Panc1 (cell line): ENCODE measurements around the gene DLG2.

Experiments used
- POLR2AphosphoS5 ChIP-seq: IDR thresholded peaks from 2 replicates; pipeline ENCODE4 v1.6.1; 2012; ENCODE audit warnings: mild to moderate bottlenecking, low read depth, low read length, moderate library complexity
- SIN3A ChIP-seq: IDR thresholded peaks from 2 replicates; pipeline ENCODE4 v1.6.1; 2012; ENCODE audit warnings: low read depth, mild to moderate bottlenecking, low read length, moderate library complexity, borderline replicate concordance; ENCODE audit not compliant: insufficient read depth
- TCF7L2 ChIP-seq: IDR thresholded peaks from 2 replicates; pipeline ENCODE4 v1.6.1; 2011; ENCODE audit warnings: mild to moderate bottlenecking, low read depth, low read length, inconsistent platforms
- TF ChIP-seq, protein P1 (sequence below): fragments of 450-650 bp; IDR thresholded peaks from 2 replicates; pipeline ENCODE4 v1.5.1; 2017; ENCODE audit warnings: mild to moderate bottlenecking
- TF ChIP-seq, protein P2 (sequence below), 2 experiments: IDR thresholded peaks; 2 replicates each; pipeline ENCODE4 v1.6.1; 2011 to 2012; ENCODE audit warnings: low read depth in 2 of 2, control low read depth in 1 of 2, low read length in 1 of 2, mild to moderate bottlenecking in 1 of 2, moderate library complexity in 1 of 2; ENCODE audit not compliant: insufficient read depth in 1 of 2

DNA sequence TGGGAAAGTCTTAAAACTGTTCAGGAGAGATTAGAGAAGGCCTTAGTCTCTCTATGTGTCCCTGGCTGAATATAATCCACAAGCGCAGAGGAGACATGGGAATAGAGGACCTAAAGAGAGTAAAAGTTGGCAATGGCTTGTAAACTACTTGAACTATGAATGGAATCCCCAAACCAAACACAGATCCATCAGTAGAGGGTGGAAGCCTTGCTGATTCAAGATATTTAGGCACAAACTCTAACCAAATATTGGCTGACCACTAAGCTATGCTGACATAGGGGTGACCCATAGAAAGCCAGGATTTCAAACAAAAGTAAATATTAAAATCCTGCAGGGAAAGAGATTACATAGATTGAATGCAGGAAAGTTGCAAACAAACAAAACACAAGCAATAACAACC, 439.2 kb downstream of the DLG2 start:
- TF ChIP-seq, protein P1, sequence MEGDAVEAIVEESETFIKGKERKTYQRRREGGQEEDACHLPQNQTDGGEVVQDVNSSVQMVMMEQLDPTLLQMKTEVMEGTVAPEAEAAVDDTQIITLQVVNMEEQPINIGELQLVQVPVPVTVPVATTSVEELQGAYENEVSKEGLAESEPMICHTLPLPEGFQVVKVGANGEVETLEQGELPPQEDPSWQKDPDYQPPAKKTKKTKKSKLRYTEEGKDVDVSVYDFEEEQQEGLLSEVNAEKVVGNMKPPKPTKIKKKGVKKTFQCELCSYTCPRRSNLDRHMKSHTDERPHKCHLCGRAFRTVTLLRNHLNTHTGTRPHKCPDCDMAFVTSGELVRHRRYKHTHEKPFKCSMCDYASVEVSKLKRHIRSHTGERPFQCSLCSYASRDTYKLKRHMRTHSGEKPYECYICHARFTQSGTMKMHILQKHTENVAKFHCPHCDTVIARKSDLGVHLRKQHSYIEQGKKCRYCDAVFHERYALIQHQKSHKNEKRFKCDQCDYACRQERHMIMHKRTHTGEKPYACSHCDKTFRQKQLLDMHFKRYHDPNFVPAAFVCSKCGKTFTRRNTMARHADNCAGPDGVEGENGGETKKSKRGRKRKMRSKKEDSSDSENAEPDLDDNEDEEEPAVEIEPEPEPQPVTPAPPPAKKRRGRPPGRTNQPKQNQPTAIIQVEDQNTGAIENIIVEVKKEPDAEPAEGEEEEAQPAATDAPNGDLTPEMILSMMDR, result no peak
- no peak for TF ChIP-seq POLR2AphosphoS5
- TF ChIP-seq SIN3A, result no peak
- no peak for TF ChIP-seq TCF7L2
- TF ChIP-seq, protein P2, sequence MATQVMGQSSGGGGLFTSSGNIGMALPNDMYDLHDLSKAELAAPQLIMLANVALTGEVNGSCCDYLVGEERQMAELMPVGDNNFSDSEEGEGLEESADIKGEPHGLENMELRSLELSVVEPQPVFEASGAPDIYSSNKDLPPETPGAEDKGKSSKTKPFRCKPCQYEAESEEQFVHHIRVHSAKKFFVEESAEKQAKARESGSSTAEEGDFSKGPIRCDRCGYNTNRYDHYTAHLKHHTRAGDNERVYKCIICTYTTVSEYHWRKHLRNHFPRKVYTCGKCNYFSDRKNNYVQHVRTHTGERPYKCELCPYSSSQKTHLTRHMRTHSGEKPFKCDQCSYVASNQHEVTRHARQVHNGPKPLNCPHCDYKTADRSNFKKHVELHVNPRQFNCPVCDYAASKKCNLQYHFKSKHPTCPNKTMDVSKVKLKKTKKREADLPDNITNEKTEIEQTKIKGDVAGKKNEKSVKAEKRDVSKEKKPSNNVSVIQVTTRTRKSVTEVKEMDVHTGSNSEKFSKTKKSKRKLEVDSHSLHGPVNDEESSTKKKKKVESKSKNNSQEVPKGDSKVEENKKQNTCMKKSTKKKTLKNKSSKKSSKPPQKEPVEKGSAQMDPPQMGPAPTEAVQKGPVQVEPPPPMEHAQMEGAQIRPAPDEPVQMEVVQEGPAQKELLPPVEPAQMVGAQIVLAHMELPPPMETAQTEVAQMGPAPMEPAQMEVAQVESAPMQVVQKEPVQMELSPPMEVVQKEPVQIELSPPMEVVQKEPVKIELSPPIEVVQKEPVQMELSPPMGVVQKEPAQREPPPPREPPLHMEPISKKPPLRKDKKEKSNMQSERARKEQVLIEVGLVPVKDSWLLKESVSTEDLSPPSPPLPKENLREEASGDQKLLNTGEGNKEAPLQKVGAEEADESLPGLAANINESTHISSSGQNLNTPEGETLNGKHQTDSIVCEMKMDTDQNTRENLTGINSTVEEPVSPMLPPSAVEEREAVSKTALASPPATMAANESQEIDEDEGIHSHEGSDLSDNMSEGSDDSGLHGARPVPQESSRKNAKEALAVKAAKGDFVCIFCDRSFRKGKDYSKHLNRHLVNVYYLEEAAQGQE (IDR thresholded peaks at IDR 0.05; ENCODE audit: insufficient read depth in 1 of 2, low read depth in 2 of 2, low read length in 1 of 2), result no peak
